Transverse colon (tissue), 4 donors: Measurements from ENCODE around the gene CASK. TPM values are rescaled to one million over a fixed set of nuclear protein-coding genes. Genes with fewer than 3 reads are reported as not detected.

Experiments
- DNase-seq: peaks from one replicate; pipeline ENCODE4 v3.0.0-alpha.2; 2019
- H3K27ac ChIP-seq, 4 donors: fragments of 200-600 bp; sonication (generic); 2 replicates each; pipeline ENCODE4 v1.5.1; 2016 to 2018; ENCODE audit warnings: inconsistent platforms in 4 of 4
- H3K27me3 ChIP-seq: fragments of 200-600 bp; sonication (generic); 2 replicates; pipeline ENCODE4 v1.5.1; 2017; ENCODE audit warnings: inconsistent platforms
- H3K36me3 ChIP-seq, 4 donors: fragments of 200-600 bp; sonication (generic); 2 replicates each; pipeline ENCODE4 v1.5.1; 2017 to 2019; ENCODE audit warnings: inconsistent platforms in 4 of 4
- H3K4me1 ChIP-seq, 4 donors: fragments of 200-600 bp; sonication (generic); 2 replicates each; pipeline ENCODE4 v1.5.1; 2017 to 2020; ENCODE audit warnings: inconsistent platforms in 4 of 4
- H3K4me3 ChIP-seq, 4 donors: fragments of 200-600 bp; sonication (generic); 1 replicate in 1 of 4; 2 replicates in 3 of 4; pipeline versions ENCODE4 v1.5.1 to v1.6.1; 2017 to 2019; ENCODE audit warnings: inconsistent platforms in 4 of 4
- H3K9me3 ChIP-seq, 2 donors: fragments of 200-600 bp; sonication (generic); 2 replicates each; pipeline ENCODE4 v1.5.1; 2017 to 2019; ENCODE audit warnings: inconsistent platforms in 2 of 2
- EP300 ChIP-seq: sonication (generic); formaldehyde crosslinking; IDR thresholded peaks from one replicate; pipeline ENCODE4 v1.6.1; 2017; ENCODE audit warnings: antibody characterized with exemption, low read depth
- POLR2A ChIP-seq: fragments of 450-650 bp; IDR thresholded peaks from one replicate; pipeline ENCODE4 v1.6.1; 2016; ENCODE audit warnings: antibody characterized with exemption, mild to moderate bottlenecking, moderate library complexity
- POLR2AphosphoS5 ChIP-seq, 3 donors: sonication (generic); formaldehyde crosslinking; IDR thresholded peaks; one replicate each; pipeline ENCODE4 v1.6.1; 2016; ENCODE audit warnings: antibody characterized with exemption in 3 of 3
- WGBS, 2 donors: methylation state at CpG; one replicate each; pipeline ENCODE4 v1.1.5; 2018; ENCODE audit warnings: low coverage in 1 of 2; 5-methylcytosine and 5-hydroxymethylcytosine counted together
- in situ Hi-C, 4 donors: fragments of 200-750 bp; cut with MboI; loops; one replicate each; pipeline versions ENCODE4 v1.15.0 to v1.15.1; 2017; ENCODE audit warnings: low sequenced_read_pairs in 3 of 4, low pct_ligation_motif_present in 1 of 4, low pct_unique_long_range_greater_than_20kb in 1 of 4
- intact Hi-C: fragments of 100-400 bp; cut with DNase I; formaldehyde crosslinking; loops from one replicate; pipeline ENCODE4 v1.15.1; 2023; ENCODE audit warnings: low total_unique reads
- total RNA-seq, 4 donors: library from RNA; depleted of rRNA; stranded (reverse); fragments of >200 nt; gene quantifications; one replicate each; pipeline ENCODE4 v1.1.0, GENCODE V29; 2016
- TF ChIP-seq, protein P1 (sequence below), 5 experiments: fragments of 200-600 bp in 3 of 5; fragments of 450-650 bp in 2 of 5; sonication (generic) in 3 of 5; IDR thresholded peaks; 1 replicate in 2 of 5; 2 replicates in 3 of 5; pipeline ENCODE4 v1.5.1; 2016 to 2017; ENCODE audit warnings: antibody characterized with exemption in 5 of 5, inconsistent platforms in 3 of 5, mild to moderate bottlenecking in 2 of 5, moderate library complexity in 1 of 5

Gene CASK
- total RNA-seq, 4 donors from 2014 or later = 26.6 to 86.1 (median 56.3) TPM

DNA sequence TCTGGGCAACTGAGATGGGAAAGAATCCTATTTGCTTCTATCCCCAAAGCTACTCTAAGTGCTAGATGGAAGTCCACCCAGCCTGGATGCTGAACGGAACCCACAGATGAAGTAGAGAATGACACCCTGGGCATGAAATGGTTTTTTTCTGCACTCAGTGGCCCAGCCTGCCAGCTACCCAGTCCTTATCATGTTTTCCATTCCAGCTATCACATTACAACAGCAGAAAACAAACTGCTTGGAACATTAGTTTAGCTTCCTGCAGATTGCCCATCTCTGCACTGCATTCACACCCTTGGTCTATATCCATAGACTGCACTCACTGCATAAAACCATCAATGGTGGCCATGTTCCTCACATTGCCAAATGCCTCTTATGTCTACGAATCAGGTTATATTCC, 397.1 kb downstream of the CASK start:
- no peaks in the 10 kb centered on the region for H3K36me3 ChIP-seq

DNA sequence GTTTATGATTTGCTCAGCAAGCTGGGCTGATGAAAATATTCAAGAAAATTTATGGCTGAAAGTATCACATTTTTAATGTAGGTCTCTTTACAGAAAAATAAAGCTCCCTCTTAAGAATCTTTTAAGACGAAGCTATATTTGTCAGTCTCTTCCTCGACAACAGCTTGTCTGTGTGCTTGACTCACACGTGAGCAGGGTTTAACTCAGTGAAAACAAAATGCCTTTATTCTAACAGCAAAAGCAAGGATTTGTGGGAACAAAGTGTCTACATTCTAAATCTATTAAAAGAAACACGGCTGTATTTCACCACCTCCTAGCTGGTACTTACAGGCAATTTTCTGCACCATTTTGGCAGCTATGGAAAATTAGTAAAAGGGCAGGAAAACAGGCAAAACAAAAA, 400.7 kb downstream of the CASK start:
- intact Hi-C loops (no loop called here), in situ Hi-C loops (no loop called here)
- TF ChIP-seq EP300 (no peak), POLR2A (no peak), POLR2AphosphoS5 (IDR thresholded peaks at IDR 0.05) (no peak)
- TF ChIP-seq, protein P1, sequence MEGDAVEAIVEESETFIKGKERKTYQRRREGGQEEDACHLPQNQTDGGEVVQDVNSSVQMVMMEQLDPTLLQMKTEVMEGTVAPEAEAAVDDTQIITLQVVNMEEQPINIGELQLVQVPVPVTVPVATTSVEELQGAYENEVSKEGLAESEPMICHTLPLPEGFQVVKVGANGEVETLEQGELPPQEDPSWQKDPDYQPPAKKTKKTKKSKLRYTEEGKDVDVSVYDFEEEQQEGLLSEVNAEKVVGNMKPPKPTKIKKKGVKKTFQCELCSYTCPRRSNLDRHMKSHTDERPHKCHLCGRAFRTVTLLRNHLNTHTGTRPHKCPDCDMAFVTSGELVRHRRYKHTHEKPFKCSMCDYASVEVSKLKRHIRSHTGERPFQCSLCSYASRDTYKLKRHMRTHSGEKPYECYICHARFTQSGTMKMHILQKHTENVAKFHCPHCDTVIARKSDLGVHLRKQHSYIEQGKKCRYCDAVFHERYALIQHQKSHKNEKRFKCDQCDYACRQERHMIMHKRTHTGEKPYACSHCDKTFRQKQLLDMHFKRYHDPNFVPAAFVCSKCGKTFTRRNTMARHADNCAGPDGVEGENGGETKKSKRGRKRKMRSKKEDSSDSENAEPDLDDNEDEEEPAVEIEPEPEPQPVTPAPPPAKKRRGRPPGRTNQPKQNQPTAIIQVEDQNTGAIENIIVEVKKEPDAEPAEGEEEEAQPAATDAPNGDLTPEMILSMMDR (IDR thresholded peaks at IDR 0.05) = no peak
- Histone ChIP-seq H3K36me3 (no peaks in the 10 kb centered on the region), H3K9me3 (no peaks in the 10 kb centered on the region), H3K27ac (no peak overlapping the region), H3K4me3 (no peak overlapping the region), H3K4me1 (no peaks in the 10 kb centered on the region), H3K27me3 (no peaks in the 10 kb centered on the region)
- no peak for DNase-seq
- WGBS, 2 donors = 66% methylated on average over 4 of the region's 4 CpGs; no CpG with 5 or more reads in 1 of the 2 donors

More for the DNA sequence above, 397.1 kb downstream of the CASK start:
- Histone ChIP-seq H3K4me3 (no peak overlapping the region), H3K9me3 (no peaks in the 10 kb centered on the region), H3K4me1 (no peaks in the 10 kb centered on the region), H3K27me3 (no peaks in the 10 kb centered on the region), H3K27ac (no peak overlapping the region)
- DNase-seq = no peak
- TF ChIP-seq, protein P1 (IDR thresholded peaks at IDR 0.05) = no peak
- TF ChIP-seq POLR2AphosphoS5 (IDR thresholded peaks at IDR 0.05) = no peak
- no peak for TF ChIP-seq EP300
- no peak for TF ChIP-seq POLR2A
- in situ Hi-C loops (no loop called here), intact Hi-C loops (no loop called here)
- 92% methylated on average over 2 of the region's 2 CpGs; no CpG with 5 or more reads in 1 of the 2 donors for WGBS, 2 donors

DNA sequence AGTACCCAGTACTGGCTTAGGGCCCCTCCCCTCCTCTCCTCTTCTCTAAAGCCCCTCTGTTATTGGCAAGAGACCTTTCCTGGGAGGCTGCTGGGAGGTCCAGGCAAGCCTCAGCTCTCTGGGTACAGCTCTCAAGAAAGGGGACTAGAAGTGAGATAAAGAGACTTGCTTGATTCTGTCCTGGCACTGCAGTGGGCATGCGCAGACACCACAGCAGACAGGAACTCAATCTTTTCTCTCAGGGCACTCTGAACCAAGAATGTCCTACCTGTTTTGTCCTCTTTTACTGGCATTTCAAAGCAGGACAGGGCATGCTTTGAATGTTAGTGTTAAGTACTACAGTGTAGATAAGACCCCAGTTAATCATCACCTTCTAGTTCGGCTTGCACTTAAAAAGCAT, 401.3 kb downstream of the CASK start:
- intact Hi-C loops = no loop called here

DNA sequence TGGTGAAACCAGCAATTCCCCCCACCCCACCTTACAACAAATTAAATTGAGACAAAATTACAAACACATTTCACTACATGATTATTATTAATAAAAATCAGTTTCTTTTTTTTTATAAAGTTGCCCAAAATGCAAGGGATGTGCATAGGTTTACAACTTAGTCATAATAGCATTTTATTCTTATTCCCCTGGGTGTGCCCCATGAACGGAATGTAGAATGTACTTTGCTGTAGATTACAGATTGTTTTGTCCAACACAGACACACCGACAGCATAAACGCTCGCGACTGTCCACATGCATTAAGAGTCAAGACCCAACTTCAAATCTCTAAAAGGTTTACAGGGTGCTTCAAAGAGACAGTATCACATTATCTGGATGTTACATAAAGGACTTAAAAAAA, 403.9 kb downstream of the CASK start:
- no peaks in the 10 kb centered on the region for H3K27me3 ChIP-seq
- in situ Hi-C loops = no loop called here
- no peak overlapping the region for H3K27ac ChIP-seq
- no peaks in the 10 kb centered on the region for H3K9me3 ChIP-seq
- no peak for DNase-seq
- intact Hi-C loops = no loop called here
- WGBS, 2 donors = 86% methylated on average over 5 of the region's 5 CpGs; no CpG with 5 or more reads in 1 of the 2 donors
- no peak overlapping the region for H3K4me3 ChIP-seq
- no peaks in the 10 kb centered on the region for H3K4me1 ChIP-seq
- H3K36me3 ChIP-seq = no peaks in the 10 kb centered on the region
- TF ChIP-seq, protein P1 (IDR thresholded peaks at IDR 0.05) = no peak
- TF ChIP-seq EP300 (no peak), POLR2A (no peak), POLR2AphosphoS5 (IDR thresholded peaks at IDR 0.05) (no peak)

More for the DNA sequence above, 401.3 kb downstream of the CASK start:
- Histone ChIP-seq H3K36me3 (no peaks in the 10 kb centered on the region), H3K4me3 (no peak overlapping the region), H3K9me3 (no peaks in the 10 kb centered on the region), H3K27me3 (no peaks in the 10 kb centered on the region), H3K4me1 (no peaks in the 10 kb centered on the region), H3K27ac (no peak overlapping the region)
- DNase-seq = no peak
- TF ChIP-seq POLR2A (no peak), EP300 (no peak), POLR2AphosphoS5 (IDR thresholded peaks at IDR 0.05) (no peak)
- TF ChIP-seq, protein P1 (IDR thresholded peaks at IDR 0.05) = no peak
- in situ Hi-C loops = no loop called here
- 75 to 78% methylated on average over 1 to 2 of the region's 2 CpGs for WGBS, 2 donors
